ENCODE results near the gene ZFP36.

Gene ZFP36

GRCh38 chr19:39385629-39386411 is 20.8 kb upstream of the ZFP36 start:
- TF ChIP-seq, protein P1, sequence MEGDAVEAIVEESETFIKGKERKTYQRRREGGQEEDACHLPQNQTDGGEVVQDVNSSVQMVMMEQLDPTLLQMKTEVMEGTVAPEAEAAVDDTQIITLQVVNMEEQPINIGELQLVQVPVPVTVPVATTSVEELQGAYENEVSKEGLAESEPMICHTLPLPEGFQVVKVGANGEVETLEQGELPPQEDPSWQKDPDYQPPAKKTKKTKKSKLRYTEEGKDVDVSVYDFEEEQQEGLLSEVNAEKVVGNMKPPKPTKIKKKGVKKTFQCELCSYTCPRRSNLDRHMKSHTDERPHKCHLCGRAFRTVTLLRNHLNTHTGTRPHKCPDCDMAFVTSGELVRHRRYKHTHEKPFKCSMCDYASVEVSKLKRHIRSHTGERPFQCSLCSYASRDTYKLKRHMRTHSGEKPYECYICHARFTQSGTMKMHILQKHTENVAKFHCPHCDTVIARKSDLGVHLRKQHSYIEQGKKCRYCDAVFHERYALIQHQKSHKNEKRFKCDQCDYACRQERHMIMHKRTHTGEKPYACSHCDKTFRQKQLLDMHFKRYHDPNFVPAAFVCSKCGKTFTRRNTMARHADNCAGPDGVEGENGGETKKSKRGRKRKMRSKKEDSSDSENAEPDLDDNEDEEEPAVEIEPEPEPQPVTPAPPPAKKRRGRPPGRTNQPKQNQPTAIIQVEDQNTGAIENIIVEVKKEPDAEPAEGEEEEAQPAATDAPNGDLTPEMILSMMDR (IDR thresholded peaks at IDR 0.05; ENCODE audit: borderline replicate concordance, control extremely low read depth, extremely low read depth, insufficient read depth, missing control alignments): no peak
- in situ Hi-C loops (cut with MboI; ENCODE audit: low sequenced_read_pairs, unreplicated experiment): no loop called here
- DNase-seq (ENCODE audit: low spot score): no peak

GRCh38 chr19:39386557-39386956 is 20.1 kb upstream of the ZFP36 start:
- TF ChIP-seq, protein P1 (IDR thresholded peaks at IDR 0.05; ENCODE audit: borderline replicate concordance, control extremely low read depth, extremely low read depth, insufficient read depth, missing control alignments): no peak
- in situ Hi-C loops (cut with MboI; ENCODE audit: low sequenced_read_pairs, unreplicated experiment): no loop called here
- DNase-seq (ENCODE audit: low spot score): no peak

- in situ Hi-C loops (cut with MboI; ENCODE audit: low sequenced_read_pairs, unreplicated experiment): no loop called here
- TF ChIP-seq, protein P1 (IDR thresholded peaks at IDR 0.05; ENCODE audit: borderline replicate concordance, control extremely low read depth, extremely low read depth, insufficient read depth, missing control alignments): no peak
- no peak for DNase-seq (ENCODE audit: low spot score)
Measured at GRCh38 chr19:39388657-39389056, 18.0 kb upstream of the ZFP36 start.

DNA sequence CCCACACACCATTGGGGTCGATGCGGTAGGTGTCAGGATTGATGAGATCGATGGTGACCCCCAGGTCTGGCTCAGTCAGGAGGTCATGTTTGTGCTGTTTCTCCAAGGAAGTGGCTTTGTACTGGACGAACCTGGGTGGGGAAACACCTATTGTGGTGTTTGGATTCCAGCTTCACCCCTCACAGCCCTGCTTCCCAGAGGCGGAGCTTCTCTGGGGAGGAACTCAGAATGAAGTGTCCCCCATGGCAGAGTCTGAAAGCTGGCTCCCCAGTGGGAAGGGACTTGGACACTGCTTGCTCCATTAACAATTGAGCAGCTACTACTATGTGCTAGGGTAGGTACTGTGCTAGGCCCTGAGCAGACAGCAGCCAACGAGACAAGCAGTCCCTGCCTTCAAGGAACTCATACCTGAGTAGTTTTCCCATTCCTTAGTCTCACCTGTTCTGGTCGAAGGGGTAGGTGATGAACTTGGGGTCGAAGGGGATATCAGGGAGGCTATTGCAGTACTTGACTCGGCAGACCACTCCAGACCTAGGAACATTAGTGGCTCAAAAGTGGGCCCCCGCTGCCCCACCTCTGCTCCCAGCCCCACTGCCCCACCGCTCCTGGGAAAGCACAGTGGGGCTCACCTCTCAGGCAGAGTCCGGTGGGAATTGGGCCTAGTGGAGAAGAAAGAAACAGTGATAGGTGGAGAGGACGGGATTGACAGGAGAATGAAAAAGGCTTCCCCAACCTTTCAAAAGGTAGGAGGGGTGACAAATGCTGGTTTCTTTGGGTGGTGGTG is 16.8 kb upstream of the ZFP36 start:
- TF ChIP-seq, protein P1 (IDR thresholded peaks at IDR 0.05; ENCODE audit: borderline replicate concordance, control extremely low read depth, extremely low read depth, insufficient read depth, missing control alignments): no peak
- DNase-seq (ENCODE audit: low spot score): no peak
- in situ Hi-C loops (cut with MboI; ENCODE audit: low sequenced_read_pairs, unreplicated experiment): no loop called here

GRCh38 chr19:39390451-39390750 is 16.2 kb upstream of the ZFP36 start:
- in situ Hi-C loops (cut with MboI; ENCODE audit: low sequenced_read_pairs, unreplicated experiment): no loop called here
- DNase-seq (ENCODE audit: low spot score): no peak
- TF ChIP-seq, protein P1 (IDR thresholded peaks at IDR 0.05; ENCODE audit: borderline replicate concordance, control extremely low read depth, extremely low read depth, insufficient read depth, missing control alignments): no peak

- peak; percentile 99 for DNase-seq (ENCODE audit: low spot score)
- in situ Hi-C loops (cut with MboI; ENCODE audit: low sequenced_read_pairs, unreplicated experiment): no loop called here
- TF ChIP-seq, protein P1 (IDR thresholded peaks at IDR 0.05; ENCODE audit: borderline replicate concordance, control extremely low read depth, extremely low read depth, insufficient read depth, missing control alignments): no peak
Measured at GRCh38 chr19:39390751-39391437, 15.8 kb upstream of the ZFP36 start, which contains the start of the genes MED29 and PAF1. Gene MED29, plus strand, starts transcription at chr19:39391378. Its CDS starts 45 bp downstream, at chr19:39391423. Gene PAF1, minus strand, starts transcription at chr19:39391106. Its CDS starts 242 bp downstream, at chr19:39390864.

Measured in GM13976 (cell line).